Prostate gland (tissue), 2 donors: Measurements from ENCODE around the gene PDK4. TPM values are rescaled to one million over a fixed set of nuclear protein-coding genes. Genes with fewer than 3 reads are reported as not detected.

Experiments
- DNase-seq: peaks from one replicate; pipeline ENCODE4 v3.0.0-alpha.2; 2019; ENCODE audit warnings: low spot score
- H3K27ac ChIP-seq, 2 donors: fragments of 200-600 bp; sonication (generic); 2 replicates each; pipeline ENCODE4 v1.5.1; 2017 to 2019
- H3K27me3 ChIP-seq: fragments of 200-600 bp; sonication (generic); replicated peaks from 2 replicates; pipeline ENCODE4 v1.5.1; 2019; ENCODE audit not compliant: insufficient read depth
- H3K36me3 ChIP-seq, 2 donors: fragments of 200-600 bp; sonication (generic); 1 replicate in 1 of 2; 2 replicates in 1 of 2; pipeline versions ENCODE4 v1.5.1 to v1.8.1; 2017 to 2019
- H3K4me1 ChIP-seq: fragments of 200-600 bp; sonication (generic); replicated peaks from 2 replicates; pipeline ENCODE4 v1.5.1; 2019
- H3K4me3 ChIP-seq, 2 donors: fragments of 200-600 bp; sonication (generic); 2 replicates each; pipeline ENCODE4 v1.5.1; 2017 to 2019
- H3K9me3 ChIP-seq: fragments of 200-600 bp; sonication (generic); 2 replicates; pipeline ENCODE4 v1.5.1; 2017
- CTCF ChIP-seq, 4 experiments: fragments of 200-600 bp in 2 of 4; fragments of 450-650 bp in 2 of 4; sonication (generic) in 2 of 4; IDR thresholded peaks; 1 replicate in 3 of 4; 2 replicates in 1 of 4; pipeline ENCODE4 v1.5.1; 2016 to 2019; ENCODE audit warnings: antibody characterized with exemption in 4 of 4, mild to moderate bottlenecking in 2 of 4, moderate library complexity in 2 of 4
- POLR2A ChIP-seq: fragments of 450-650 bp; IDR thresholded peaks from one replicate; pipeline ENCODE4 v1.6.1; 2016; ENCODE audit warnings: antibody characterized with exemption, mild to moderate bottlenecking
- POLR2AphosphoS5 ChIP-seq: sonication (generic); formaldehyde crosslinking; IDR thresholded peaks from one replicate; pipeline ENCODE4 v1.6.1; 2017; ENCODE audit warnings: antibody characterized with exemption
- WGBS: methylation state at CpG from one replicate; pipeline ENCODE4 v1.1.5; 2018; 5-methylcytosine and 5-hydroxymethylcytosine counted together
- intact Hi-C: fragments of 100-400 bp; cut with DNase I; formaldehyde crosslinking; loops from one replicate; pipeline ENCODE4 v1.14.2; 2022
- total RNA-seq, 2 donors: library from RNA; depleted of rRNA; stranded (reverse); fragments of >200 nt; gene quantifications; one replicate each; pipeline ENCODE4 v1.1.0, GENCODE V29; 2016

PDK4 gene
- total RNA-seq, 2 donors from 2014 or later = 61.3 to 65.5 TPM

DNA sequence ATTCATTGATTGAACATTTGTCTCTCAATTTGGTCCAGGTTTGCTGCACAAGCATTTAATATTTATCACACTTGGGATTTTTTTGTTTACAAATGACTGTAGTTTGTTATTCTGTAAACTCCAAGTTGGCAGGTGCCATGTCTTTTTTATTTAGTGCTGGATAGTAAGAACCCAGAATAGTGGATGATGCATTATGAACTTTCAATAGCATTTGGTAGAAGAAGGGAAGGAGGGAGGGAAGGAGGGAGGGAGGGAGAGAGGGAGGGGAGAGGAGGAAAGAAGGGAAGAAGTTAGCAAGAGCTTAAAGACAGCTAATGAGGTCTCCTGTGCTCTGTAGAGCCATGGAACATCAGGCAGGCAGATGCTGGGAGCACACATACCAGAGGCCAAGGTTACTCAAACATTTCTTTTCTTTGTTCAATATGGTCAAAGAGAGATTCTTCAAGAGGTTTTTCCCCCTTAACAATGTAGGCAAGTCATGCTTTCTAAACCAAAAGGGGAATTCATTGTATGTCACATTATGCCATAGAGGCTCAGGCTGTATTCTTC is 25.8 kb upstream of the PDK4 start:
- TF ChIP-seq POLR2A (no peak), POLR2AphosphoS5 (no peak), CTCF (IDR thresholded peaks at IDR 0.05) (no peak)
- no peaks in the 10 kb centered on the region for H3K36me3 ChIP-seq
- H3K27ac ChIP-seq = no peak overlapping the region
- DNase-seq = no peak
- H3K9me3 ChIP-seq = no peaks in the 10 kb centered on the region
- H3K4me3 ChIP-seq = no peak overlapping the region
- intact Hi-C loops = no loop called here
- no peaks in the 10 kb centered on the region for H3K27me3 ChIP-seq
- H3K4me1 ChIP-seq = no peaks in the 10 kb centered on the region

DNA sequence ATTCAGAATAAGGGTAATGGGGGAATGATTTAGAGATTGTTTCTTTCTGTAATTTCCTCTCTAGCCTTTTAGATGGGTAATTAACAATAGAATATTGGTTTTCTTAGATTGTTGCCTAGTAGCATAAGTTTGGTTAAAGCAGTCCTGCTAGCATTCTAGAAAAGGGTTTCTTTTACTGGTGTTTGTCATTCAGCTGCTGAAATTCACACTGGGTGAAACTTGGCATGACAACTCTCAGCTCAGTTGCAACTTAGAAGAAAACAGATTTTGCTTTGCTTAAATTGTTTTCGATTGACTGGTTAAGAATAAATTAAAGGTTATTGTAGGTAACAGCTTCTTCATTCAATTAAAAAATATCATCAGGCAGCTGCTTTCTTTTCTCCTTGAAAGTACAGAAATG is 25.1 kb upstream of the PDK4 start:
- WGBS = 78% methylated on average over 1 of the region's 1 CpG
- H3K9me3 ChIP-seq = no peaks in the 10 kb centered on the region
- H3K27ac ChIP-seq = no peak overlapping the region
- no peaks in the 10 kb centered on the region for H3K27me3 ChIP-seq
- DNase-seq = no peak
- intact Hi-C loops = no loop called here
- TF ChIP-seq POLR2A (no peak), POLR2AphosphoS5 (no peak), CTCF (IDR thresholded peaks at IDR 0.05) (no peak)
- H3K36me3 ChIP-seq = no peaks in the 10 kb centered on the region
- H3K4me1 ChIP-seq = no peaks in the 10 kb centered on the region
- no peak overlapping the region for H3K4me3 ChIP-seq

GRCh38 chr7:95620631-95621030 is 24.3 kb upstream of the PDK4 start:
- Histone ChIP-seq H3K27me3 (no peaks in the 10 kb centered on the region), H3K4me1 (no peaks in the 10 kb centered on the region), H3K27ac (no peak overlapping the region), H3K9me3 (no peaks in the 10 kb centered on the region), H3K36me3 (no peaks in the 10 kb centered on the region), H3K4me3 (no peak overlapping the region)
- no peak for TF ChIP-seq POLR2AphosphoS5
- TF ChIP-seq POLR2A = no peak
- no peak for TF ChIP-seq CTCF (IDR thresholded peaks at IDR 0.05)
- DNase-seq = no peak
- intact Hi-C loops = no loop called here
- WGBS = 87% methylated on average over 3 of the region's 3 CpGs

DNA sequence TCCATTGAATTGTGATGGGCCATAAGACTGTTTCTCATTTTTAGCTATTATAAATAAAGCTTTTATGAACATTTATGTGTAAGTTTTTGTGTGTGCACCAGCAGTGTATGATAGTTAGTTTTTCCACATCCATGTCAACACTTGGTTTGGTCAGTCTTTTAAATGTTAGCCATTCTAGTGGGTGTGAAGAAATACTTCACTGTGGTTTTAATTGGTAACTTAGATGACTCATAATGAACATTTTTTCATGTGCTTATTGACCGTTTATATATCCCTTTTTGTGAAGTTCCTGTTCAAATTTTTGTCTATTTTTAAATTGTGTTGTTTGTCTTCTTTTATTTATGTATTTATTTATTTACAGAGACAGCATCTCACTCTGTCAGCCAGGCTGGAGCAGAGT is 23.6 kb upstream of the PDK4 start:
- intact Hi-C loops = no loop called here
- DNase-seq = no peak
- Histone ChIP-seq H3K36me3 (no peaks in the 10 kb centered on the region), H3K27ac (no peak overlapping the region), H3K27me3 (no peaks in the 10 kb centered on the region), H3K4me1 (no peaks in the 10 kb centered on the region), H3K9me3 (no peaks in the 10 kb centered on the region), H3K4me3 (no peak overlapping the region)
- 67% methylated on average over 1 of the region's 1 CpG for WGBS
- TF ChIP-seq POLR2A (no peak), CTCF (IDR thresholded peaks at IDR 0.05) (no peak), POLR2AphosphoS5 (no peak)

GRCh38 chr7:95619517-95619916 is 23.2 kb upstream of the PDK4 start:
- DNase-seq = no peak
- Histone ChIP-seq H3K4me3 (no peak overlapping the region), H3K27me3 (no peaks in the 10 kb centered on the region), H3K36me3 (no peaks in the 10 kb centered on the region), H3K27ac (no peak overlapping the region), H3K9me3 (no peaks in the 10 kb centered on the region), H3K4me1 (no peaks in the 10 kb centered on the region)
- intact Hi-C loops = no loop called here
- 88% methylated on average over 2 of the region's 2 CpGs for WGBS
- TF ChIP-seq CTCF (IDR thresholded peaks at IDR 0.05) = no peak
- no peak for TF ChIP-seq POLR2A
- no peak for TF ChIP-seq POLR2AphosphoS5
